A673 (cell line): Measurements from ENCODE around the gene KDM5A.

ENCODE experiments used
- CTCF ChIP-seq: fragments of 300-800, 200-600 bp; sonication (generic); conservative IDR thresholded peaks from 2 replicates; pipeline ENCODE4 v1.5.1; 2017; ENCODE audit warnings: low read depth, mild to moderate bottlenecking, antibody characterized with exemption, low read length, moderate library complexity, mixed read lengths
- EZH2 ChIP-seq: fragments of 200-600 bp; sonication (generic); IDR thresholded peaks from 2 replicates; pipeline ENCODE4 v1.6.1; 2017; ENCODE audit warnings: borderline replicate concordance, low read depth, mild to moderate bottlenecking, mixed read lengths, antibody characterized with exemption, low read length; ENCODE audit not compliant: poor library complexity, severe bottlenecking

- no peak for TF ChIP-seq CTCF
- no peak for TF ChIP-seq EZH2
These were observed 132.9 kb downstream of the KDM5A start for GRCh38 chr12:256225-256624.
